Dendritic cell treated with granulocyte-macrophage colony-stimulating factor and Interleukin-4, amounts not matched to agents 40 ng/mL and 50 ng/mL, for 4 days (primary cell): ENCODE results near the gene EPHA4.

Experiments
- H3K27ac Mint-ChIP-seq: one replicate; pipeline ENCODE4 v1.8.0; 2022; ENCODE audit warnings: mild to moderate bottlenecking, mixed read lengths
- H3K27me3 Mint-ChIP-seq: one replicate; pipeline ENCODE4 v1.8.0; 2022; ENCODE audit warnings: mild to moderate bottlenecking, mixed read lengths
- H3K36me3 Mint-ChIP-seq: one replicate; pipeline ENCODE4 v1.8.0; 2022; ENCODE audit warnings: low read depth, mixed read lengths
- H3K4me1 Mint-ChIP-seq: one replicate; pipeline ENCODE4 v1.8.0; 2022; ENCODE audit warnings: low read depth, mixed read lengths
- H3K4me3 Mint-ChIP-seq: one replicate; pipeline ENCODE4 v1.8.0; 2022; ENCODE audit warnings: mild to moderate bottlenecking, moderate library complexity, mixed read lengths
- H3K9me3 Mint-ChIP-seq: one replicate; pipeline ENCODE4 v1.8.0; 2022; ENCODE audit warnings: mixed read lengths
- intact Hi-C: fragments of 100-400 bp; cut with micrococcal nuclease; formaldehyde crosslinking; loops from one replicate; pipeline ENCODE4 v1.15.0; 2022

The EPHA4 gene

DNA sequence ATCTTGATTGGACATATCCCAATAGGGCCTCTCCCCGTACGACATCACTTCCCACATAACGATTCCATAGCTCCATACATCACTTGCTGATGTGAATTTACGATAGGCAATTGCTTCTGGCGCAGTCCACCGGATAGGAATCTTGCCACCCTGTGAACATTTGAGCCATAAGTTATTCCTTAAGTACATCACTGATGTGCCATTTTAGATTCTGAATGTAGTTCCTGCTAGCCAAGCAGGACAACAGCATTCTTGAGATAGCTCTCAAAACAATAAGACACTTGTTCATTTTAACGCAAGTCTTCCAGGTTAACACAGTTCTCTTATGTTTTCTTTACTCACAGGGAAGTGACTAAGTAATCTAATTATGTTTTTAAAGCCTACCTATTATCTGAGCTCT lies 138.0 kb downstream of the EPHA4 start:
- Mint-ChIP-seq H3K27me3 (no peaks in the 10 kb centered on the region), H3K4me1 (no peaks in the 10 kb centered on the region), H3K9me3 (no peaks in the 10 kb centered on the region), H3K36me3 (no peaks in the 10 kb centered on the region), H3K27ac (no peak overlapping the region), H3K4me3 (no peak overlapping the region)
- intact Hi-C loops: no loop called here

DNA sequence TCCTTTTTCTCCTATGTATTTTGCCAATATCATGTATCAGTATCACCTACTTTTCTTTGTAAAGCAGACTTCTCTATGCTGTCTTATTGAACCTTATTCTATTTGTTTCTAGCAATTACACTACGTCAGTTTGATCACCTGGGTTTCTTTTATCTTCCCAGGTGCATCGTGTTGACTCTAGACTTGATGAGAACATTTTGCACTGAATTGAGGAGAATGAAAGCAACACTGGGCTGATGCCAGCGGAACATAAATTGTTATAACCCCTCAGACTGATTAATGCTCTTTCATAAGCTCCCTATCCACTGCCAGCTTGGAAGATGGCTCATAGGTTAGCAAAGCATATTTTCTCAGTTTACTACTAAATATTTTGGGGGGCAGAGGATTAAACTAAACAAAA lies 140.6 kb downstream of the EPHA4 start:
- H3K9me3 Mint-ChIP-seq: no peaks in the 10 kb centered on the region
- intact Hi-C loops: no loop called here
- H3K27me3 Mint-ChIP-seq: no peaks in the 10 kb centered on the region
- no peaks in the 10 kb centered on the region for H3K4me1 Mint-ChIP-seq
- no peaks in the 10 kb centered on the region for H3K36me3 Mint-ChIP-seq
- H3K27ac Mint-ChIP-seq: no peak overlapping the region
- H3K4me3 Mint-ChIP-seq: no peak overlapping the region

DNA sequence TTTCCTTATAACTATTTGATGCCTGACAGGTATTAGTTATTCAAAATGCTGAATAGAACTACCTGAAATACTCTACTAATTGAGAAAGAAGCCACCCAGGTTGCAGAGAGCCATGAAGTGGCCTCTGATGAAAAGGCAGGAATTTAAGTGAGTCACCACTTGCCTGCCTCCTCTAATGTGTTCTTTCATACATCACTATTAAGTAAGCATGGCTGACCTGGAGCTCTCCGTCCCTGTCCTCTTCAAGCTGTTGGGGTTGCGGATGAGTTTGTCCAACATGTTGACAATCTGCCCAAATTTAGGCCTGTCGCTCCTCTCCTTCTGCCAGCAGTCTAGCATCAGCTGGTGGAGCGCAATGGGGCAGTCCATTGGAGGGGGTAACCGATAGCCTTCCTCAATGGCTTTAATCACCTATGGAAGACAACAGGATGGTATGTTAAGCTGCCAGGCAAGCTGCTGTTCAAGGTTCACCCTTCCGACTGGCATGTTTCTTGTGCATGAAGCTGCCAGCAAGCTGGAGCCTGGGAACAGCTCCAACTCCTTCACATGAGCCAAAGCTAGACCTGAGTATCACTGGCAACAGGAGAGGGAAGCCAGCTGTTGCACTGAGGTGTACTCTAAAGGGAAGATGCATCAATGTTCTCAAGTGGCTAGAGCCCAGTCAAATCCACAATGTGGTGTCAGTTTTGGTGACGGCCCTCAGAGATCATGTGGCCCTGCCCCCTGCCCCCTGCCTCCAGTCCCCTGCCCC lies 142.2 kb downstream of the EPHA4 start:
- intact Hi-C loops: no loop called here
- Mint-ChIP-seq H3K36me3 (no peaks in the 10 kb centered on the region), H3K4me3 (no peak overlapping the region), H3K27ac (no peak overlapping the region), H3K9me3 (no peaks in the 10 kb centered on the region), H3K27me3 (no peaks in the 10 kb centered on the region), H3K4me1 (no peaks in the 10 kb centered on the region)

DNA sequence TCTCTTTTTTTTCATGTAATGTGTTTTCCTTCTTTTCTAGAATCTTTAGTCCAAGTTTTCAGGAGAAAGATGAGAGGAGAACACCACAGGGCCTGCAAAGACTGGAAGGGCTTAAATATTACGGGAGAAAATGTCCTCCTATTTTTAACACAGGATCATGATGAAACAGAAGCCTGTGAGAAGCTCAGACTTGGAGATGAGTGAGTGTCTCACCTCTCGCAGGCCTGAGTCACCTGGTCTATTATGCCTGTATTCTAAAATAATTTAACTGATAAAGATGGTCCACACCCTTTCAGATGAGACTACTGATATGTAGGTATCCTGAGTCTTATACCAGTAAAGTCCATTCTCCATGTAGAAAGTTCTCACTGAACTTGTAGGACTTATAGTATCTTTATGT lies 143.2 kb downstream of the EPHA4 start:
- H3K36me3 Mint-ChIP-seq: no peaks in the 10 kb centered on the region

DNA sequence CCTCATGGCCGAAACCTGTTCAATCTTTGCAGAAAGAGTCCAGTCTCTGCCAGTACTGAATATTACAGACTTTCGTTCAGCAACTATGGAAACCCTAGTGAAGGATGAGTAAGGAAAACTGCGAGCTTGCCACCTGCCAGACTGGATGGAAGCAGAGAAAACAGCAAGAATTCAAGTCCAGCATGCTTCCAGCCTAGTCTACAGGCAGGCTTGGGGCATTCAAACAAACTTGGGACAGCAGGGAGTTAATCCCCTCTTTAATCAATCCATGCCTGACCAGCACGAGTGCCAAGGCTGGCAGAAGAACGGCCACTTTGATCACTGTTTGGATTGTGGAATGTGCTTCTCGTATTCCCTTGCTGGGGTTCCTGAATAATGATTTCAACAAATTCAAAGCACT lies 145.2 kb downstream of the EPHA4 start:
- H3K9me3 Mint-ChIP-seq: no peaks in the 10 kb centered on the region
- no peak overlapping the region for H3K27ac Mint-ChIP-seq
- intact Hi-C loops: no loop called here
- no peaks in the 10 kb centered on the region for H3K27me3 Mint-ChIP-seq
- no peaks in the 10 kb centered on the region for H3K4me1 Mint-ChIP-seq
- no peak overlapping the region for H3K4me3 Mint-ChIP-seq
- no peaks in the 10 kb centered on the region for H3K36me3 Mint-ChIP-seq

More for the DNA sequence above, 143.2 kb downstream of the EPHA4 start:
- intact Hi-C loops: no loop called here
- no peak overlapping the region for H3K4me3 Mint-ChIP-seq
- H3K27me3 Mint-ChIP-seq: no peaks in the 10 kb centered on the region
- H3K9me3 Mint-ChIP-seq: no peaks in the 10 kb centered on the region
- H3K4me1 Mint-ChIP-seq: no peaks in the 10 kb centered on the region
- H3K27ac Mint-ChIP-seq: no peak overlapping the region

DNA sequence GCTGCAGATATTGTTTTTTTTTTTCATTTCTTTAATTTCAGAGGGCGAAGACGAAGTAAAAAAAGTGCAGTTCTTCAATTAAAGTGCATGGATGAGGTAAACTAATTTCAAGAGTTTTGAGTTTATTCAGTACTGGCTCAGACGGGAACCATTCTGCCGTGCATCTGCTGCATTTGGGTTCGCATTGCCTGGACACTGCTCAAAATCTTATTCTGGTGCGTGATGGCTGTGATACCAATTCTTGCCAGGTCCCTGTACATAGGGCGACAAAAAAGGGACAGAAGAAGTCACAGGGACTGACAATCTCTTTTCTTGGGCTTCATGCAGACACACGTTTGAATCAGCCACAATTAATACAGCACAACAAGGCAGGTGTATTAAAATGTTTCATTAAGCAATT lies 146.2 kb downstream of the EPHA4 start:
- H3K27ac Mint-ChIP-seq: no peak overlapping the region
- no peaks in the 10 kb centered on the region for H3K36me3 Mint-ChIP-seq
- no peaks in the 10 kb centered on the region for H3K27me3 Mint-ChIP-seq
- intact Hi-C loops: no loop called here
- H3K4me1 Mint-ChIP-seq: no peaks in the 10 kb centered on the region
- no peak overlapping the region for H3K4me3 Mint-ChIP-seq
- no peaks in the 10 kb centered on the region for H3K9me3 Mint-ChIP-seq

DNA sequence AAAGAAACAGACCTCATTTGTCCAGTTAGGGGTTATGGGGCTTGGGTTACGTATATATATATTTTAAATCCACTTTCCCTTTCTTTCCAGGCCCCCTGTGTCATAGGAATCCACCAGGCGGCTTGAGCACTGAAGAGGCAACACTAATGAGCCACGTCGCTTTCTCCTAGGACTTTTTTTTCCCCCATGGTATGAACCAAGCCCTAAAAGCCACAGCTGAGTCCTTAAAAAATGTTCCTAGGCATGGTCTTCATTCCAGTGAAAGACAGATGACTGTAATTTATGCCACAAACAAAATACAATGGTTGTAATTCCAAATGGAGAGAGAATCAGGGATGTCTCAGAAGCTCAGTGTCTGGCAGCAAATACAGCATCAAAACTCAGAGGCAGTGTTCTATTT lies 146.8 kb downstream of the EPHA4 start:
- Mint-ChIP-seq H3K4me3 (no peak overlapping the region), H3K4me1 (no peaks in the 10 kb centered on the region), H3K36me3 (no peaks in the 10 kb centered on the region), H3K27ac (no peak overlapping the region), H3K27me3 (no peaks in the 10 kb centered on the region), H3K9me3 (no peaks in the 10 kb centered on the region)
- intact Hi-C loops: no loop called here

DNA sequence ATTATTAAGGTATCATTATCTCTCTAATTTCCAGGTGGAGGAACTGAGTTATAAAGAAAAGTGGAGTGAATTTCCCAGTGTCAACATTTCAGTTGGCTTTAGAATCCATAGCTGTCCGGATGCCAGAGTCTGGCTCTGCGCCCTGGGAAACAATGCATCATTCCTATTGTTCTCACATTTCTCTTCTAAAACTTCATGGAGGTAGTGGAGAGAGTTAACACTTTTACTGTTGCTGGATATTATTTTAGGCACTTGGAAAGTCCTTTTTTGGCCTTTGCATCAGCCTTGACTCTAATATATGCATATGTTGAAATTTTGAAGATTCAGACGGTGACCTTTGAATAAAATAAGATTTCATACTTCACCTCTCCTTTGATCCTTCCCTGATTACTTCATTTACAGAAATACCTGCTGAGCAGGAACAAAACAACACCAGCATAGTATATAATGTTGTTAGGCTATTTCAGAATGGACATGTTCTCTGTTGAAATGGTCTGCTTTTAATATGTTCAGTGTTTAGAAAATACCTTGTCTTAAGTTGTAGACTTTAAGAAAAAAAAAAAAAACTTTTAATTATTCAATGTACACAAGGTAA lies 148.8 kb downstream of the EPHA4 start:
- Mint-ChIP-seq H3K36me3 (no peaks in the 10 kb centered on the region), H3K9me3 (no peaks in the 10 kb centered on the region), H3K4me3 (no peak overlapping the region), H3K4me1 (no peaks in the 10 kb centered on the region), H3K27me3 (no peaks in the 10 kb centered on the region), H3K27ac (no peak overlapping the region)
- intact Hi-C loops: no loop called here

DNA sequence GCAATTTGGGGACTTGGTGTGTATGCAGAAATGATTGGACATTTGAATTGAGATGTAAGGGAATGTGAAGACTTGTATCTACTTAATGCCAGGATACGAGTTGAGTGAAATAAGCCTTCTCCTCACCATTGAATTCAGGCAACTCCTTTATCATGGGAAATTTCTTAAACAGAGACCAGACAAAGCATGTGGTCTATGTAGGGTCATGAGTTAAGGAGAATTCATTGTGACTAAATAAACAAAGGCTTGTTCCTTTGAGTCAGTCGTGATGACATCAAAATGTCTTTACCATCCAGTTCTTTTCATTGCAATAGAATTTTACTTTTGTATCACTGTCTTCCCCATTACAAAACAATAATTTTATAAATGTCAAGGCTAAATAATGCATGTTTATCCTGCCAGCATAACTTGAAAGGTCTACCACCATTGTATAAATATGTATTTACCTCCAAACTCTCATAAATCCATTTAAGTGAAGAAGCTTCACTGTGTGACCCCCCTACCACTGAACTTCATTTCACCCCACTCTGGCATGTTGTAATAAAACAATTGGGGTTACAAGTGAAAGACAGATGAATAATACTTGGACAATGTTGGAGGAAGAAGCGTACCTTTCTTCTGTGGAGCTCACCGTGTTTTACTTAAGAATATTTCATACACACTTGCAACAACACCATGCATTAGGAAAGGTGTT lies 149.4 kb downstream of the EPHA4 start:
- Mint-ChIP-seq H3K36me3 (no peaks in the 10 kb centered on the region), H3K9me3 (no peaks in the 10 kb centered on the region)
- intact Hi-C loops: no loop called here

DNA sequence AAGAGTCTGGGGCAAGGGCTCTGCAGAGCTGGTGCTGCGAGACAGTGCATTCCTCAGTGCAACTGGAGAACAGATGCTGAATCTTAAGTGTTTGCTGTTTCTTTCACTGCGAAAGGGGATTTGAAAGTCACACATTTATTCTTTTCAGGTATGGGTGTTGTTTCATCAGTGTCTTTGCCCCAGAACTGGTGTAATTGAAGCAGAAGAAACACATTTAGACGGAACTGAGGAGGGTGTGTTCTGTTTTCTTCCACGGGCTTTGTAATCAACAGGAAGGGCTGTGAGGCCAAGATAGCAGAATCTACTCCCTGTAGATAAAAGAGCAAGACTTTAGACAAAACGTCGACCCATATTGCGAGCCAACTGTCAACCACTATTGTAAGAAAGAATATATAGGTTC lies 151.9 kb downstream of the EPHA4 start:
- intact Hi-C loops: no loop called here
- Mint-ChIP-seq H3K27me3 (no peaks in the 10 kb centered on the region), H3K4me3 (no peak overlapping the region), H3K9me3 (no peaks in the 10 kb centered on the region), H3K4me1 (no peaks in the 10 kb centered on the region), H3K27ac (no peak overlapping the region), H3K36me3 (no peaks in the 10 kb centered on the region)

More for the DNA sequence above, 149.4 kb downstream of the EPHA4 start:
- Mint-ChIP-seq H3K4me3 (no peak overlapping the region), H3K4me1 (no peaks in the 10 kb centered on the region), H3K27me3 (no peaks in the 10 kb centered on the region), H3K27ac (no peak overlapping the region)

DNA sequence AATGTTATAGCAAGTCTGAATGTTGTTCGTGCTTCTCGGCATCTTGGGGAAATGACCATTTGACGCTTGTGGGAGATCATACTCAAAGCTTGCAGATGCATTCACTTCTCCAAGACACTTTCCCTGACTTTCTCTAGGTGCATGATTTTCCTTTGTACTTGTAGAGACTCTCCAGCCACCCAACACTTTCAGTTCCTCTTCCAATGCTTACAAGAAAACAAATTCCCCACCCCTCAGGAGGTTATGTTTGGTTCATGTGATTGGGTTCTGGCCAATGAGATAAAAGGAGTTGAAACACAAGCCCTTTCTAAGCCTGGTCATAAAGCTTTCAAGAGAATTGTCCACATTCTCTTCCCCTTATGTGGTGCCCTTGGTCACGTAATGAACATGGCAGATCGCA lies 156.3 kb downstream of the EPHA4 start:
- Mint-ChIP-seq H3K9me3 (no peaks in the 10 kb centered on the region), H3K36me3 (no peaks in the 10 kb centered on the region), H3K4me3 (no peak overlapping the region), H3K4me1 (no peaks in the 10 kb centered on the region), H3K27ac (no peak overlapping the region), H3K27me3 (no peaks in the 10 kb centered on the region)
- intact Hi-C loops: no loop called here

DNA sequence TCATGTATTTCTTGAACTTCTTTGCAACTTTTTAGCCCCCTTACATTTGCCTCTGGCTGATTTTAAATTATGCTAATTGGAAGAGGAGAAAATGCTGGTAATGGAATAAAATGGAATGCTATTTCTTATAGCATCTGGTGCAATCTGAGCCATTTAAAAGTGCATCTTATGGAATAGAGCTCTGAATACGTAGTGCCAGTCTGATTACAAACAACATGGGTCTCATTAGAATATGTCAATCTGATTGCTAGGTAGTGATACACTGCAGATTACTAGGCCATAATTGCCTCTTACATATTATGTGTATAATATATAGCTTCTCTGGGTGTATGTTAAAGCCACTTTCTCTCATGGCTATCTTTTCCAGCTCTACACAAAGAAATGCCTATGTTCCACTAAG lies 159.1 kb downstream of the EPHA4 start:
- H3K27me3 Mint-ChIP-seq: no peaks in the 10 kb centered on the region
- intact Hi-C loops: no loop called here
- H3K4me1 Mint-ChIP-seq: no peaks in the 10 kb centered on the region
- H3K27ac Mint-ChIP-seq: no peak overlapping the region
- no peak overlapping the region for H3K4me3 Mint-ChIP-seq
- H3K36me3 Mint-ChIP-seq: no peaks in the 10 kb centered on the region
- H3K9me3 Mint-ChIP-seq: peaks cover 7% of the 10 kb centered on the region

DNA sequence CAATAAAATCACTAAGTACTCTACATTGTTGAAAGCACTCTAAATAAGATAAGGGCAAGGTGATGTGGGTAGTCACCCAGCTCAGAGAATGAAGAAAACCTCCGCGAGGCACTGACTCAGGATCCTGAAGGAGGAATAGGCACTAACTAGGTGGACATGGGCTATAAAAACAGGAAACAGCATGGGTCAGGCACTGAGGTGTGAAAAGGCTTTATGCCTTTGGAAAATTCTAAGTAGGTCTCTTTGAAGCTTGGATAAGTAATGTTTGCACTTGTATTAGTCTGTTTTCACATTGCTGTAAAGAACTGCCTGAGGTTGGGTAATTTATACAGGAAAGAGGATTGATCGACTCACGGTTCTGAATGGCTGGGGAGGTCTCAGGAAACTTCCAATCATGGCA lies 161.6 kb downstream of the EPHA4 start:
- intact Hi-C loops: no loop called here
- Mint-ChIP-seq H3K27me3 (no peaks in the 10 kb centered on the region), H3K36me3 (no peaks in the 10 kb centered on the region), H3K4me1 (no peaks in the 10 kb centered on the region), H3K4me3 (no peak overlapping the region), H3K9me3 (peaks cover 18% of the 10 kb centered on the region), H3K27ac (no peak overlapping the region)

DNA sequence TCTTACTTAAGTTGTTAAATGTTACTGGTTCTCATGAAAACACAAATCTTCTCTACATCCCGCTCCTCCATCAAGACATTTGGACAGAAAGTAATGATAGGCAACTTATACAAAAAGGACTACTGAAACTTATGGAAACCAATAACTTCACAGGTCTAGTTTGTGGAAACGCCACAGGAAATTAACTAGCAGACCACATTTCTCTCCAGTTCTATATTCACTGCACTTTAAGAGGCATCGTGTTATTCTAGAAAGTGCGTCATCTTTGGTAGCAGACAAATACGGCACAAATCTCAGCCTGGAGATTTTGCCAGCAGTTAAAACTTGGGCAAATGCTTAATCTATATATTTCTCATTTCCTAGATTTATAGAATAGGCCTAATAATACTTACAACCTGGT lies 164.3 kb downstream of the EPHA4 start:
- intact Hi-C loops: no loop called here
- H3K4me3 Mint-ChIP-seq: no peak overlapping the region

More for the DNA sequence above, 164.3 kb downstream of the EPHA4 start:
- no peaks in the 10 kb centered on the region for H3K4me1 Mint-ChIP-seq
- no peaks in the 10 kb centered on the region for H3K27me3 Mint-ChIP-seq
- no peaks in the 10 kb centered on the region for H3K36me3 Mint-ChIP-seq
- H3K27ac Mint-ChIP-seq: no peak overlapping the region
- peaks cover 18% of the 10 kb centered on the region for H3K9me3 Mint-ChIP-seq
